Calu3 (cell line): Measurements from ENCODE around the gene BRF1. TPM values are rescaled to one million over a fixed set of nuclear protein-coding genes. Genes with fewer than 3 reads are reported as not detected.

Experiments
- BruUV-seq: library from RNA; stranded (reverse); fragments of 400-500 nt; replicated peaks from 2 replicates; lab custom pipeline; 2021; lab: Mats Ljungman, UMichigan
- CTCF ChIA-PET: fragments of 300-600 bp; sonication (Branson Sonifier 250); formaldehyde crosslinking; loops from one replicate; lab custom pipeline; 2022; ENCODE audit warnings: antibody characterized with exemption; lab: Charles Lee
- DNase-seq: peaks from one replicate; pipeline ENCODE4 v3.0.0; 2022
- H3K27ac Mint-ChIP-seq: one replicate; pipeline ENCODE4 v1.8.0; 2022; ENCODE audit warnings: mixed read lengths; ENCODE audit not compliant: unreplicated experiment
- H3K27me3 Mint-ChIP-seq: one replicate; pipeline ENCODE4 v1.8.0; 2022; ENCODE audit warnings: mixed read lengths; ENCODE audit not compliant: unreplicated experiment
- H3K36me3 Mint-ChIP-seq: one replicate; pipeline ENCODE4 v1.8.0; 2022; ENCODE audit warnings: mild to moderate bottlenecking, moderate library complexity, mixed read lengths; ENCODE audit not compliant: insufficient read depth, unreplicated experiment
- H3K4me1 Mint-ChIP-seq: one replicate; pipeline ENCODE4 v1.8.0; 2022; ENCODE audit warnings: mild to moderate bottlenecking, low read depth, mixed read lengths; ENCODE audit not compliant: unreplicated experiment
- H3K4me3 Mint-ChIP-seq: one replicate; pipeline ENCODE4 v1.8.0; 2022; ENCODE audit warnings: mild to moderate bottlenecking, low read depth, moderate library complexity, mixed read lengths; ENCODE audit not compliant: unreplicated experiment
- H3K9me3 Mint-ChIP-seq: one replicate; pipeline ENCODE4 v1.8.0; 2022; ENCODE audit warnings: low read depth, mixed read lengths; ENCODE audit not compliant: unreplicated experiment
- intact Hi-C: fragments of 100-400 bp; cut with micrococcal nuclease; formaldehyde crosslinking; loops from one replicate; pipeline ENCODE4 v1.10.0; 2022; ENCODE audit not compliant: unreplicated experiment
- total RNA-seq: library from RNA; stranded (reverse); gene quantifications from 2 replicates; pipeline ENCODE4 v1.2.3, GENCODE V29; 2022
- TF ChIP-seq, protein P1 (sequence below): fragments of 200-600 bp; IDR thresholded peaks from one replicate; pipeline ENCODE4 v1.8.0; 2022; ENCODE audit warnings: antibody characterized with exemption; ENCODE audit not compliant: unreplicated experiment

Gene BRF1
- total RNA-seq, 1 experiment from 2014 or later: 38.4 TPM

DNA sequence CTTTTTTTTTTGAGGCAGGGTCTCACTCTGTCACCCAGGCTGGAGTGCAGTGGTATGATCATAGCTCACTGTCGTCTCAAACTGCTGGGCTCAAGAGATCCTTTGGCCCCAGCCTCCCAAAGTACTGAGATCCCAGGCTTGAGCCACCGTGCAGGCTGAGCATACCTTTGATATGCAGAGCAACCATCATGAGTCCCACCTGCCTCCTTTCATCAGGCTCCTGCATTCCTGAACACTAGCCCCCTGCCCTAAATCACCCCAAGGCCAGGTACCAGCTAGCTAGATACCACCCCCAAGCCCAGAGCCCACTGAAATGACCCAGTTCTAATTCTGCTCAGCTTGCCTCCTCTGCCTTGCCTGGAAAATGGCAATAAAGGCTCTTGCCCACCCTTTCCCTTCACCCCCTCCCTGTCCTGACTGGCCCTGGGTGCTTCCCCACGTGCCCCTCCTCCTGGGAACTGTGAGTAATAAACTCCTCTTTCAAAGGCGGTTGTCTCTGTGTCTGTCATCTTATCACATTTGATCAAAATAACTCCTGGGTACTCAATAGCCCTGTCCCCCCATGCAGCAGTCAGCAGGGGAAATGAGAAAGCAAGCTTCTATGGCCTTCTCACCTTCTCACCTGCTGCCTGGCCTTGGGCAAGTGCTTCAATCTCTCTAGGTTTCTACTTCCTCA is 6.4 kb upstream of the BRF1 start:
- no peak for DNase-seq
- no TSS peak for BruUV-seq
- intact Hi-C loops: no loop called here
- Mint-ChIP-seq H3K4me1 (no peaks in the 10 kb centered on the region), H3K27me3 (no peaks in the 10 kb centered on the region), H3K9me3 (no peaks in the 10 kb centered on the region), H3K27ac (no peak overlapping the region), H3K4me3 (no peak overlapping the region), H3K36me3 (no peaks in the 10 kb centered on the region)
- CTCF ChIA-PET: no interaction called here
- TF ChIP-seq, protein P1, sequence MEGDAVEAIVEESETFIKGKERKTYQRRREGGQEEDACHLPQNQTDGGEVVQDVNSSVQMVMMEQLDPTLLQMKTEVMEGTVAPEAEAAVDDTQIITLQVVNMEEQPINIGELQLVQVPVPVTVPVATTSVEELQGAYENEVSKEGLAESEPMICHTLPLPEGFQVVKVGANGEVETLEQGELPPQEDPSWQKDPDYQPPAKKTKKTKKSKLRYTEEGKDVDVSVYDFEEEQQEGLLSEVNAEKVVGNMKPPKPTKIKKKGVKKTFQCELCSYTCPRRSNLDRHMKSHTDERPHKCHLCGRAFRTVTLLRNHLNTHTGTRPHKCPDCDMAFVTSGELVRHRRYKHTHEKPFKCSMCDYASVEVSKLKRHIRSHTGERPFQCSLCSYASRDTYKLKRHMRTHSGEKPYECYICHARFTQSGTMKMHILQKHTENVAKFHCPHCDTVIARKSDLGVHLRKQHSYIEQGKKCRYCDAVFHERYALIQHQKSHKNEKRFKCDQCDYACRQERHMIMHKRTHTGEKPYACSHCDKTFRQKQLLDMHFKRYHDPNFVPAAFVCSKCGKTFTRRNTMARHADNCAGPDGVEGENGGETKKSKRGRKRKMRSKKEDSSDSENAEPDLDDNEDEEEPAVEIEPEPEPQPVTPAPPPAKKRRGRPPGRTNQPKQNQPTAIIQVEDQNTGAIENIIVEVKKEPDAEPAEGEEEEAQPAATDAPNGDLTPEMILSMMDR: no peak

DNA sequence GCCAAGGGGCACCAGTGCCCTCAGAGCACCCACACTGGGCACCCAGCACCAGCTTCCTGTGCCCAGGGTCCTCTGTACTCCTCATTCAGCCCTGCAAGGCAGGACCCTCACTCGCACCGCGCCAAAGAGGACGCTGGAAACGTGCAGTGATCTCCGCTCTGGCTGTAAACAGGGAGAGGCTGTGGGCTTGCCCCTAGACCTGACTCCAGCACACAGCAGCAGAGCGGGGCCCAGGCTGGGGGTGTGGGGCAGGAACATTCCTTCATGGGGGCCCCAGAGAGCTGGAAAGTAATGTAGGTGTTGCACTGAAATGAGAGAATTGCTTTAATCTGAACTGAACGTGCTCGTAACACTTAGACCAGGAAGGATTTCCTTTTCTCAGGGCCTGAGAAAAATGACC is 5.0 kb upstream of the BRF1 start:
- peaks cover 10% of the 10 kb centered on the region for H3K36me3 Mint-ChIP-seq
- no TSS peak for BruUV-seq
- no peaks in the 10 kb centered on the region for H3K4me1 Mint-ChIP-seq

DNA sequence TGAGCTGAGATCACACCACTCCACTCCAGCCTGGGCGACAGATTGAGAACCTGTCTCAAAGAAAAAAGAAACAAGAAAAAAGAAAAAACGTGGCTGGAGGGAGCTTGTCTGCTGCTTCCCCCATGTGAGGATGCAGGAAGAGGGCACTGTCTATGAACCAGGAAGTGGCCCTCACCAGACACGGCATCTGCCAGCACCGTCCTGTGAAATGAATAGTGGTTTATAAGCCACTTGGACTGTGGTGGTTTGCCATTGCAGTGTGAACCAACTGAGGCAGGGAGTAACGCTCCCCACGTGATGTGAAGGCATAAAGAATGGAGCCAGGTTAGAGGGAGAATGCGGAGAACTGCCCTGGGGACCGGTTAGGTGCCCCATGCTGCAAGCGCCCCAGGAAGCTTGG is 4.5 kb upstream of the BRF1 start:
- TF ChIP-seq, protein P1: no peak
- DNase-seq: no peak
- Mint-ChIP-seq H3K4me1 (no peaks in the 10 kb centered on the region), H3K27me3 (no peaks in the 10 kb centered on the region), H3K27ac (no peak overlapping the region), H3K9me3 (no peaks in the 10 kb centered on the region), H3K36me3 (peaks cover 14% of the 10 kb centered on the region), H3K4me3 (no peak overlapping the region)
- CTCF ChIA-PET: interaction anchor here (0.9 kb wide), 1 partner anchor 263 kb away, joined by 3 read pairs; no protein-coding TSS in a partner anchor
- intact Hi-C loops: no loop called here
- no TSS peak for BruUV-seq

More for the DNA sequence above, 5.0 kb upstream of the BRF1 start:
- no peak overlapping the region for H3K4me3 Mint-ChIP-seq
- intact Hi-C loops: no loop called here
- no peaks in the 10 kb centered on the region for H3K9me3 Mint-ChIP-seq
- no peaks in the 10 kb centered on the region for H3K27me3 Mint-ChIP-seq
- H3K27ac Mint-ChIP-seq: no peak overlapping the region
- TF ChIP-seq, protein P1: no peak
- CTCF ChIA-PET: interaction anchor here (0.9 kb wide), 1 partner anchor 263 kb away, joined by 3 read pairs; no protein-coding TSS in a partner anchor
- DNase-seq: no peak

DNA sequence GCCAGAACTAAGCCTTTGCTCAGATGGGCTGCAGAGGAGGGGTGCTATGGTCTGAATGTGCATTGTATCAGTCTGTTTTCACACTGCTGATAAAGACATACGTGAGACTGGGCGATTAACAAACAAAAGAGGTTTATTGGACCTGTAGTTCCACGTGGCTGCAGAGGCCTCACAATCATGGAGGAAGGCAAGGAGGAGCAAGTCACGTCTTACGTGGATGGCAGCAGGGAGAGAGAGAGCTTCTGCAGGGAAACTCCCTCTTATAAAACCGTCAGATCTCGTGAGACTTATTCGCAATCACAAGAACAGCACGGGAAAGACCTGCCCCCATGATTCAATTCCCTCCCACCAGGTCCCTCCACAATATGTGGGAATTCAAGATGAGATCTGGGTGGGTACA is 3.8 kb upstream of the BRF1 start:
- CTCF ChIA-PET: interaction anchor here (0.9 kb wide), 1 partner anchor 262 kb away, joined by 3 read pairs; no protein-coding TSS in a partner anchor
- H3K4me1 Mint-ChIP-seq: no peaks in the 10 kb centered on the region
- intact Hi-C loops: no loop called here
- H3K27ac Mint-ChIP-seq: no peak overlapping the region
- TF ChIP-seq, protein P1: no peak
- BruUV-seq: no TSS peak
- no peak overlapping the region for H3K4me3 Mint-ChIP-seq
- no peak for DNase-seq
- H3K36me3 Mint-ChIP-seq: peaks cover 22% of the 10 kb centered on the region
- no peaks in the 10 kb centered on the region for H3K27me3 Mint-ChIP-seq
- H3K9me3 Mint-ChIP-seq: no peaks in the 10 kb centered on the region
